HG02852 (cell line): ENCODE results near the gene GAMT.

Experiments used
- ATAC-seq: cut with Tn5 transposase; IDR thresholded peaks from one replicate; pipeline ENCODE4 v1.9.1; 2021; ENCODE audit warnings: mild to moderate bottlenecking, moderate library complexity; ENCODE audit not compliant: unreplicated experiment

Gene GAMT

DNA sequence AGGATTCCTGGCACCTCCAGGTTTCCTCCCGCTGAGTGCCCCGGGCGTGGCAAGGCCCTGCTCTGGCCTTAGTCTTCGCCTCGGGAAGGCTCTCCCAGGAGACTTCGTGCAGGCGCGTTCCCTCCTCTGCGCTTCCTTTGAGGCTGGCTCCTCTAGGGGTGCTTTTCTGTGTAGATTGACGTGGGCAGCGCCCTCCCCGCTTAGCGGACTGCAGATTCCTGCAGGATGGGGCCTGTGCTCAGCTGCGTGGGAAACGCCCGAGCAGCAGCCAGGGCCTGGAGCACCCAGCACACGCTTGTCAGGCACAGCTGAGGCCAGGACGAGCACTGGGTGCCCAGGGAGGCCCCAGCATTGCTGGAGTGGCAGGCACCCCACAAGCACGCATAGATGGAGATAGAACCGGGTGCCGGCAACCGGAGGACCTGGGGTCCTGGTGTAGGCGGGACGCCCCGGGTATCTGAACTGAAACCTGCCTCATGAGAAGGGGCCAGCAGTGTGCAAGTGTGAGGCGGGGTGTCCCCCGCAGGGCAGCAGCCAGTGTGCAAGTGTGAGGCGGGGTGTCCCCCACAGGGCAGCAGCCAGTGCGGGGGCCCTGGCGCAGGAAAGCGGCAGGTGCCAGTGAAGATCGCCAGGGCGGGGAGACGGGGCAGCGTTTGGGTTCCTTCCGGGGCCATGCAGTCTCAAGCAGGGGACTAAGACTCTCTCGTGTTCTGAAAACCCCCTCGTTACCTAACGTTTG is 14.2 kb downstream of the GAMT start:
- ATAC-seq, result no peak

DNA sequence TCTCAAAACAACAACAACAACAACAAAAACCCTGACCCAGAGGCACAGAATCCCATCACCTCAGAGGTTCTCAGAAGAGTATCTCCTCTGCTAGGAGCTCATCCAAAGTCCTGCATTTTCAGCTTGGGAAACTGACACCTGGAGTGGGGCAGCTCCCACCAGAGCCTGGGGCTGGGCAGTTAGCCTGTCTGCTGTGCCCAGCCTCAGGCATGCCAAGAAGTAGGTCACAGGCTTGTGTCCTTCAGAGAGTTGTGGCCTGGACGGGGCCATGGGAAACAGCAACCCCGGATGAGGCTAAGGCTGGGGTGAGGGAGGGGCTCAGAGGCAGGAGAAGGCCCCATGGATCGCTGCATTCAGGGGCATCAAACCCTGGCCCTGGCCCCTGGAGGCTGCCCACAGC is 15.5 kb downstream of the GAMT start:
- no peak for ATAC-seq

DNA sequence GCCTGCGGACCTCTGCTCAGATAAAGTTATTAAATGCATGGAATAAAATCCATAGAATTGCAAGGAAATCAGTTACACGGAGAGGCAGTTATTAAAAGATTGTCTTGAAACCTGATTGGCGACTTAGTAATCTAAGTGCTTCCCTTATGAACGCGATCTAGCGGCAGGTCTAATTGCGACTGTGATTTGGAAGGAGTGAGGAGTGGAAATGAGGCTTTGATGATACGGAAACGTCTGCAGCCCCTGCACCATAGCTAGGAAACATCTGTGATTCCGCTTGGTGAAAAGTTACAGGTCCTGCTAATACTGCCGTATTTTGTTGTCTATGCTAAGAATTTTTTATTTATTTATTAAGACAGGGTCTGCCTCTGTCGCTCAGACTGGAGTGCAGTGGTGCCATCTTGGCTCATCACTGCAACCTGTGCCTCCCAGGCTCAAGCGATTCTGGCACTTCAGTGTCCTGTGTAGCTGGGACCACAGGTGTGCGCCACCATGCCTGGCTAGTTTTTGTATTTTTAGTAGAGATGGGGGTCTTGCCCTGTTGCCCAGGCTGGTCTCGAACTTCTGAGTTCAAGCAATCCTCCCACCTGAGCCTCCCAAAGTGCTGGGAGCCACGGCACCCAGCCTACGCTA is 16.7 kb downstream of the GAMT start:
- no peak for ATAC-seq

DNA sequence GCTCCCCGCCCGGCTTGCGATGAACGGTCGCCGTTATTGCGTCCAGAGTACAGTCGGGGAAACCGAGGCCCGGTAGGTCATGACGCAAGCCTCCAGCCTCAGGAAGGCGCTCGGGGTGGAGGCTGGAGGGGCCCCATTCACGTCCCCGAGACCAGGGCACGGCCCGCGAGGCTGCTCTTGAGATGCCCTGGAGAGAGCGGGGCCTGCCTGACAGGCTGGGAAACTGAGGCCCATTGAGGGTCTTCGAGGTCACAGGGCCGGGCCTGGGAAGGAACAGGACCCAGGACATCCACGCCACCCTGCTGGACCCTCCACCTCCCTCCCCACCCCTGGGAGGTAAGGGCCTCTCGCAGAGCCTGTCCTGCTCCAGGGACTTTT is 17.3 kb downstream of the GAMT start:
- ATAC-seq, result no peak

DNA sequence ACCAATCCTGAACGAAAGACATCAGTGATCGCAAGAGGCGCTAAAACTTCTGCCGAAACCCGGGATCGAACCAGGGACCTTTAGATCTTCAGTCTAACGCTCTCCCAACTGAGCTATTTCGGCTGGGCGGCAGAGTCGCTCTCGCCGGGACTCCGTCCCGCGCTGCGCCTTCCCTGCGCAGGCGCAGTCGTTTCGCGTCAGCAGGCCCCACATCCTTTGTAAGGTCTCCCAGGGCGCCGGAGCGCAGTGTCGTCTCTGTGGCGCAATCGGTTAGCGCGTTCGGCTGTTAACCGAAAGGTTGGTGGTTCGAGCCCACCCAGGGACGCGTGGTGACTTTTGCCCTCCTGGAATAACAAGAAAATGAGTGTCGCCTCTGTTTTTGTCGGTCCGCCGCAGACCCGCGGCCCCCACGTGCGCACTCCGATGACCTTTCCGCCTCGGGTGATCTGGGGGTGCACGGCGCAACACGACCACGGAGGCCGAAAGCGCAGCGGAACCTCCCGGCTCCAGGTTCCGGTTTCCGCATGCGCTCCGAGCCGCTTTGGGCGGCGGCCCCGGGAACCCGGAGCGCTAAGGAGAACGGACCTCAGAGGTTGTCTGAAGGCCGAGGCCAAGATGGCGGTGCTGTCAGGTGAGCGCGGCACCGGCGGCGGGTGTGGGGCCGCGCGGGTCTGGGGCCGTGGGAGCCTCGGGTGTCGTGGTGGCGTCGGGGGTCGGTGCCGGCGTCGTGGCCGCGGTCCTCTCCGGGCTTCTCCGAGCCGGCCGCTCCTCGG is 17.8 kb downstream of the GAMT start, which contains the start of gene NDUFS7:
TSS of gene NDUFS7 (plus strand) at position 596 of the 773 bp plus-strand sequence. CDS start at position 616, 20 bp downstream.
- peak; percentile 63 for ATAC-seq

DNA sequence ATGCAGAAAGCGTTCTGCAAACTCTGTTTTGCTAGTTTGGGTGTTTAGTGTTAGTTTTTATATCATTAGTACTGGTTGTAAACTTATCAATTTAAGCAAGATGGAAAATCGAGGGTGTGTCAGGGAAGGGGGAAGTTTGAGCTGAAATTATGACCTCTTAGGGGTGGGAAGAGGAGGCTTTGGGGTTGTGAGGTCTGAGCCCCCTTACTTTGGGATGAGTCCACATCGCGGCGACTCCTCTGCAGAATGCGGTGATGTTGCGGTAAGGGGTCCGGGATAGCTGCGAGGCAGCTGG is 18.4 kb downstream of the GAMT start:
- ATAC-seq, result no peak

DNA sequence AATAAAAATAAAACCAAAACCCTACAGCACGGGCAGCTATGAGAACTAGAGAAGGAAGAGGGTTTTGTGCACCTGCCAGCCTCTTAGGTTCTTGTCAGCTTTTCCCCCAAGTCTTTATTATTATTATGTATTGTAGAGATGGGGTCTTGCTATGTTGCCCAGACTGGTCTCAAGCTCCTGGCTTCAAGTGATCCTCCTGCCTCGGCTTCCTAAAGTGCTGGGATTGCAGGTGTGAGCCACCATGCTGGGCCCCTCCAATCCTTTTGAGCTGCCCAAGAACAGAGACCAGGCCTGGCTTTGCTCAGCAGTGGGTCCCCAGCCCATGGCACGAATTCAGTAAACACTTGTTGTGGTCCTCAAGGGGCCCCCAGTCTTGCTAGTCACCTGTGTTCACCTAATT is 19.1 kb downstream of the GAMT start:
- ATAC-seq, result no peak

DNA sequence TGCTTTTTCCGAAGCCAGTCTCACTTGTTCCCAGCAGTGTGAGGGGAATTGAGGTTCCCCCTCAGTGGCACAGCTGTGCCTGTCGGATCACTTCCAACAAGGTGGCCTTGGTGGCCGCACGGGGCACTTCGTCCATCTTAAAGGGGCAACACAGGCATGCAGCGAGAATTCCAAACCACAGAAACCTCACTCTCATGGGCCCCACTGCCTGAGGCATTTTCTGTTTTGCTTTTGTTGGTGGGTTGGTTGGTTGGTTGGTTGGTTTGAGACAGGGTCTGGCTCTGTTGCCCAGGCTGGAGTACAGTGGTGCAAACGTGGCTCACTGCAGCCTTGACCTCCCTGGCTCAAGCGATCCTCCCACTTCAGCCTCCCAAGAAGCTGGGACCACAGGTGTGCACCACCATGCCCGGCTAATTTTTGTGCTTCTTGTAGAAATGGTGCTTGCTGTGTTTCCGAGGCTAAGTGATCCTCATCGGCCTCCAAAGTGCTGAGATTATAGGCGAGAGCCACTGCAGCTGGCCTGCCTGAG is 21.3 kb downstream of the GAMT start:
- no peak for ATAC-seq

DNA sequence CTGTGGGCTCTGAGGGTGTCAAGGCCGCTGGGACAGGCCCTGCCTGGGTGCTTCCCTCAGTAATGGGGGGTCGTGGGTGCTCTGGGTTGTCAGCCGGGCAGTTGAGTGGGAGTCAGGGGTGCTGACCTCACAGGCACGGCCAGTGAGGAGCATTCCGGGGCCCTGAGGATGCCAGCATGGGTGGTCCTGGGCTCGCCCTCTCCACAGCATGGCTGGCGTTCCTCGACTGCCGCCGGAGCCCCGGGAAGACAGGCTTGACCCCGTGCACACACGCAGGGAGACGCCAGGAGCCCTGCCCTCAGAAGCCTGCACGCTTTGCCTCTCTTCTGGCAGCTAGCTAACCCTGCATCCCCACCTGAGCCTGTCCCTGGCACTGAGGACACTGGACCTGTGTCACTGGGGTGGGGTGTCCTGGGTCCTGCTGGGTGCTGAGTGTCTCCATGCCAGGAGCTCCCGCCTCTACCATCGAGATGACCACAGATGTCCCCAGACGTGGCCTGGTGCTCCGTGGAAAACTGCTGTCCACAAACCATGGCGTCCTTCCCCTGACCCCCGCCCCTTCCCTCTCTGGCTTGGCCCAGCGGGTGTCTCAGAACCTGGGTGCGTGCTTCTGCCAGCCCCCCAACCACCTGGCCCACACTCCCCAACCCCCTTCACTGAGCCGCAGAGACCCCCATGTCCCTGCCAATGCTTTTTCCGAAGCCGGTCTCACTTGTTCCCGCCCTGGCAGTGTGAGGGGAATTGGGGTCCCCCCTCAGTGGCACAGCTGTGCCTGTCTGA is 22.0 kb downstream of the GAMT start:
- no peak for ATAC-seq

DNA sequence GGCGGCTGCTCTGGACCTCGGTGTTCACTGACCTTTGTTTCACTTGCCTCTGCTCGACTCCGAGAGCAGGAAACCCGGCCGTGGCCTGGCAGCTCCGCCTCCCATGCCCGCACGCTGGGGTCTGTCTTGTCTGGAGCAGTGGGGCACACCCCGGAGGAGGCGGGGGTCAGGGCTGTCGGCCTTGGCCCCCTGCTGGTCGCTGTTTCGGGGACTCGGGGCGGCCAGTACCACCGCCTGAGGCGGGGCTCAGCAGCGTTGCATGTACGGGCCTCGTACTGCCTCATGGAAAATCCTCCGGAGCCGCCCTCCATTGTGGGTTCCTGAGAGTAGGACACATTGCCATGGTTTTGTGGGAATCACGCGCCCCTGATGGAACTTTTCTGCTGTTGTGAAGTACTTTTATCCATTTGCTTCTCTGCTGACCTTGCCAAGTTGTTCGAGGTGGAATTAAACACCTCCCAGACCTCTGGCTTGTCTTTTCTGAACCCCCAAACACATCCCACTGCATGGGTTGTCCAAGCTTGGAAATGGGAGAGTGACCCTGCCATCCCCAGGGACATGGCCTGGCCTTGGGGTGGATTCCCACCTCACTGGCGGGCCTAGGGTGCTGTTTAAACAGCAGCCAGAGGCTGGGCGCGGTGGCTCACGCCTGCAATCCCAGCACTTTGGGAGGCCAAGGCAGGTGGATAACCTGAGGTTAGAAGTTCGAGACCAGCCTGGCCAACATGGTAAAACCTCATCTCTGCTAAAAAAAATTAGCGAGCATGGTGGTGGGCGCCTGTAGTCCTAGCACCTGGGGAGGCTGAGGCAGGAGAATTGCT is 23.2 kb downstream of the GAMT start:
- no peak for ATAC-seq

DNA sequence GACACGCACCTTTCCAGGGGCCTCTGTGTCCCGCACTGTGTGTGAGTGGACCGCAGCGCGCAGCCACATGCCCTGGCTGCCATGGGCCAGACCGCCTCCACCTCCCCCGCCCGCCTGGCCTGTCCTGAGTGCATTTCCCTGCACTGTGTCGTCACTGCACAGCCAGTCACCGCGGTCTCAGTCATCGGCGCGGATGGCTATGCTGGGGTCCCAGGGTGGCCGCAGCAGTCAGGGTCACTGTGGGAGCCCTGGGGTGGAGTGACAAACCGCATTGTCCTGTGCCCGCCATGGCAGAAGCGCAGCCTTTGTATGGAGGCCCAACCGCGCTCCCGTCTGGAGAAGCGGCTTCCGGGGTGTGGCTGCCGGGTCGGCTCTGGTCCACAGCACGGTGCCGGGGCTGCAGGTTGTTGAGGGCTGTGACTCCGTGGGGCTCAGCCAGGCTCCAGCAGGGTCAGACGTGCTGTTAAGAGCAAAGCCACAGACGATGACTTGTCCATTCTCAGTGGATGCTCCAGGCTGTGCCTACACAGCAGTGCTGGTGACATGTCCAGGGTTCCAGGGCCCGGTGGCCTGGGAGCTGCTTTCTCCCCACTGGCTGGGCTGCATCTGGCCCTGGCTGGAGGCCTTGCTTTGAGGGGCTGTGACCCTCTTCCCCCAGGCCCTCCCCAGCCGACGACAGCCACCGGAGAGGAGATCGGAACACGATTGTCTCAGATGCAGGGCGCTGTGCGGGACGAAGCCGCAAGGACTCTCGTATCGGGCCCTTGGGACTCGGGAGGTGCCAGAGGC is 24.0 kb downstream of the GAMT start:
- ATAC-seq, result no peak

DNA sequence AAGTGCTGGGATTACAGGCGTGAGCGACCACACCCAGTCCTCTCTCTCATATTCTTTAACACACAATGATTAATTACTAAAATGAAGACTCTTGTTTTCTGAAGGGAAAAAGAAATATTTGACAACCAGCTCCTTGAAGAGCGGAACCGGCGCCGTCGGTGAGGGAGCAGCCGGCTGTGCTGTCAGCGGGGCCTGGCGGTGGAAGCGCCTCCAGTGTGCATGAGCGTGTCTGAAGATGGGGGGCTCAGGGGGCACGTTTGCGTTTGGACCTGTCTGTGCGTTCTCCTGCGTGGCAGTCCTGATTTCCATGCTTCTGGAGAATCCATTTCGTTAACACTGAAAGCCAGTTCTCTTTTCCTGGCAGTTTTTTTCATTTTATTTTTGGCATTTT is 24.9 kb downstream of the GAMT start:
- ATAC-seq, result no peak

DNA sequence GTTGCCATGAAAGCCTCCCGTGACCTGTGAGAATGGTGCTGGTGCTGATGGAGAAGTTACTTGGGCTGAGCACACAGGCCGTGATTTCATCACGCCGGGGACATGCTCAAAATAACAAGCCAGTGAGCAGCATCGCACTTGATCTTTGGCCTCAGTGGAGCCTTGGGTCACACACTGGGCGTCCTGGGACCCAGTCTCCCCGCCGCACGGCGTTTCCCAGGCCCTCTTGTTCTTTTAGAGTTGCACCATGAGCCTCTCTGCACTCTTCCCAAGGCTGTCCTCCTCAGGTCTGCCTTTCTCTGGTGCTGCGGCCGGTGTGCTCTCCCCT is 27.1 kb downstream of the GAMT start:
- ATAC-seq, result no peak

DNA sequence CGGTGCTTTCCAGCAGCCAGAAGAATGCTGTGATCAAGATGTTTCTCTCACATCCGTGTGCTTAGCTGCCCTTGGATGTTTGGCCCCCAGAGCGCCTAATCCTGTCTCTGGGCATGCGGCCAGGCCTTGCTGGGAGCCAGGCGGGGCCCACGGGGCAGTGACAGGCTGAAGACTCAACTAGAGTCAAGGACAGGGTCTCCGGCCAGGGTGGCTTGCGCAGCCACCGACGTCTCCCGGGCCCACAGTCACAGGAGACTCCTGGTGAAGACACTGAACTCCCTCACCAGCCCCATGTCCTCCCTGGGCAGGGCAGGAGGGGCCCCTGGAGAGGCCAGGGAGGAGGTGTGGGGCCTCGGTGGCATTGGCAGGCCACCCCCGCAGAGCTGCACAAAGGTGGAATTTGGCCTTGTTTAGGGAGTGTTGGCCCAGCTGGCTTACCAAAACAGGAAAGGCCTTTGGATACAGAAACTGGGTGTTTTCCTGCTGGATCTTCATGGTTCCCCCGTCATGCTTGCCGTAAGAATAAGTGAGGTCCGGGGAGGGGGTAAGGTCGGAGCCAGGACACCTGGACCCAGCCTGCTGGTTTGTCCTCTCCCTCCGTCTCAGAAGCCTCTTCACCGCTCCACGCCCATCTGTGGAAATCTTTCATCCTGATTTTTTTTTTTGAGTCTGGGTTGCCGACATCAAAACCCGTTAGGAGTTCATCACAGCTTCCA is 27.6 kb downstream of the GAMT start:
- no peak for ATAC-seq

DNA sequence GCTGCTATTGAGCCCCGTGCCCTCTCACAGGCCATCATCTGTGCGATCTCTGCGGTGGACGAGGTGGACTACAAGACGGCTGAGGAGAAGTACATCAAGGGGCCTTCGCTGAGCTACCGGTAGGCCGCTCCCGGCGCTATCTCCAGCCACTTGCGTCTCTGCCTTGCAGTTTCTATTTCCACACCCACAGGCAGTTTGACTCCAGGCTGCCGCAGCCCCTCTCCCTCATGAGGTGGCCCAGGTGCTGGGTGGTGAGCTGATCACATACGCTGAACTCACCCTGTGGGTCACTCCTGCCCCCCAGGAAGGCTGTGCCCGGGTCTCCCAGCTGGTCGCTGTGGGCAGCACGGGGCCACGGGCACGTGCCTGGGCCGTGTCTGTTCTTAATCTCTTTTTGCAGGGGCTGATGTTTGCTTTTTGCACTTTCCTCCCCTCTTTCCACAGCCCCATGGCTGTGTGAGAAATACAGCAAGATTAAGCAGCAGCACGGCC is 28.3 kb downstream of the GAMT start:
- no peak for ATAC-seq

DNA sequence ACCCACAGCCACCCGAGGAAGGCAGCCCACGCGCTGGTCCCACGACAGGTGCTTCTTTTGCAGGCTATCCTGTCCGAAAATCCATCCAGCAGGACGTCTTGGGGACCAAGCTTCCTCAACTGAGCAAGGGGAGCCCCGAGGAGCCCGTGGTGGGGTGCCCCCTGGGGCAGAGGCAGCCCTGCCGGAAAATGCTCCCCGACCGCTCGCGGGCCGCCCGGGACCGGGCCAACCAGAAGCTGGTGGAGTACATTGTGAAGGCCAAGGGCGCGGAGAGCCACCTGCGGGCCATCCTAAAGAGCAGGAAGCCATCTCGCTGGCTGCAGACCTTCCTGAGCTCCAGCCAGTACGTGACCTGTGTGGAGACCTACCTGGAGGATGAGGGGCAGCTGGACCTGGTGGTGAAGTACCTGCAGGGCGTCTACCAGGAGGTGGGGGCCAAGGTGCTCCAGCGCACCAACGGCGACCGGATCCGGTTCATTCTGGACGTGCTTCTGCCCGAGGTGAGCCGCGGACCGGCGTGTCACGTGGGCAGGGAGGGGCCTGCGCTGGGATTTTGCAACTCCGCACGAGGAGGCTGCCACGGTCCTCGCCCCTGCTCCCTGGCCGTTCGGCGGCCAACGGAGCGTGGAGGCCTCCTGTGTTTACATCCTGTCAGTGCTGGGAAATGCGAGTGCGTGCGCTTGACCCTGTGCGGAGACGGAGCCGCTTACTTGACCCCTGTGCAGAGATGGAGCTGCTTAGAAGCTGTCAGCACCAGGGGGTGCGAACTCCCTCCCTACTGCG is 30.6 kb downstream of the GAMT start:
- ATAC-seq, result no peak

DNA sequence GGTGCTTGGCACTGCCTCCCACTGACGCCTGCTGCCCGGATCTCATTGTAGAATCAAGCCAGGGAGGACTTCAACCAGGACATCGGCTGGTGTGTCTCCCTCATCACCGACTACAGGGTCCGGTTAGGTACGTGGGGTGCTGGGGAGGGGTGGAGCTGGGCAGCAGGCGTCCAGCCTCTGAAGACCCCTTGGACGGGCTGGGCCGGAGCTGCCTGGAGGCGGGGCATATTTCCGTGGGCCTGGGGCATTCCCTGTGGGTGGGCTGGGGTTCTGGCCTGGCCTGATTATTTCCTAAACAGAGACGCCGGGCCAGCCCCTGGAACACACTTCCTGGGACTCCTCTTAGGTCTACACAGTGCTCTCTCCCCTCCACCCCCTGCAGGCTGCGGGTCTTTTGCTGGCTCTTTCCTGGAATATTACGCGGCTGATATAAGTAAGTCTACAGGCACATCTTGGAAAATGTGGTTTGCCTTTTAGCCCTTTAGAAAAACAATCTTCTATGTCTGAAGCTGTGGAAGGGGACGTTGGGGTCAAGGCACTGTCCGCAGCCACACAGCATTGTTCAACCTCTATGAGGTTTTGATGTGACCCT is 32.0 kb downstream of the GAMT start:
- no peak for ATAC-seq
